ENCODE results near the gene DUSP8. TPM values are rescaled to one million over a fixed set of nuclear protein-coding genes. Genes with fewer than 3 reads are reported as not detected.
"Not testable (repeated sequence)": the region's sequence is repeated elsewhere in the genome, so short reads cannot be mapped to it uniquely, and the experiment has no call there.

DUSP8 gene
- total RNA-seq, 1 donor: 12.5 TPM

GRCh38 chr11:1597331-1597993 is 25.4 kb upstream of the DUSP8 start:
- H3K9me3 ChIP-seq (ENCODE audit: low read depth, low read length): no peaks in the 10 kb centered on the region
- no peak overlapping the region for H3K4me3 ChIP-seq (ENCODE audit: low read length)
- no peaks in the 10 kb centered on the region for H3K4me1 ChIP-seq (ENCODE audit: insufficient read depth, low read length)
- peaks cover 13% of the 10 kb centered on the region for H3K27me3 ChIP-seq (ENCODE audit: insufficient read depth, low read length)

- not testable (repeated sequence) for H3K9me3 ChIP-seq (ENCODE audit: low read depth, low read length); H3K4me1 ChIP-seq (ENCODE audit: insufficient read depth, low read length); H3K4me3 ChIP-seq (ENCODE audit: low read length)
- H3K27me3 ChIP-seq (ENCODE audit: insufficient read depth, low read length): peaks cover 13% of the 10 kb centered on the region
Measured at GRCh38 chr11:1596576-1597121, 24.6 kb upstream of the DUSP8 start.

- peaks cover 13% of the 10 kb centered on the region for H3K27me3 ChIP-seq (ENCODE audit: insufficient read depth, low read length)
- not testable (repeated sequence) for H3K4me3 ChIP-seq (ENCODE audit: low read length); H3K4me1 ChIP-seq (ENCODE audit: insufficient read depth, low read length); H3K9me3 ChIP-seq (ENCODE audit: low read depth, low read length)
Measured at GRCh38 chr11:1595994-1596575, 24.0 kb upstream of the DUSP8 start.

GRCh38 chr11:1592628-1593027 is 20.6 kb upstream of the DUSP8 start:
- peaks cover 22% of the 10 kb centered on the region for H3K4me1 ChIP-seq (ENCODE audit: insufficient read depth, low read length)
- H3K4me3 ChIP-seq (ENCODE audit: low read length): no peak overlapping the region

GRCh38 chr11:1589996-1590395 is 17.9 kb upstream of the DUSP8 start:
- Histone ChIP-seq H3K9me3 (ENCODE audit: low read depth, low read length) (no peaks in the 10 kb centered on the region), H3K4me3 (ENCODE audit: low read length) (no peak overlapping the region), H3K27me3 (ENCODE audit: insufficient read depth, low read length) (peaks cover 13% of the 10 kb centered on the region), H3K4me1 (ENCODE audit: insufficient read depth, low read length) (peaks cover 22% of the 10 kb centered on the region)

More at GRCh38 chr11:1592628-1593027, 20.6 kb upstream of the DUSP8 start:
- Histone ChIP-seq H3K9me3 (ENCODE audit: low read depth, low read length) (no peaks in the 10 kb centered on the region), H3K27me3 (ENCODE audit: insufficient read depth, low read length) (peaks cover 9% of the 10 kb centered on the region)

- H3K9me3 ChIP-seq (ENCODE audit: low read depth, low read length); H3K4me3 ChIP-seq (ENCODE audit: low read length): not testable (repeated sequence)
- Histone ChIP-seq H3K4me1 (ENCODE audit: insufficient read depth, low read length) (peaks cover 22% of the 10 kb centered on the region), H3K27me3 (ENCODE audit: insufficient read depth, low read length) (peaks cover 11% of the 10 kb centered on the region)
Measured at GRCh38 chr11:1589191-1589963, 17.3 kb upstream of the DUSP8 start.

- H3K9me3 ChIP-seq (ENCODE audit: low read depth, low read length): no peaks in the 10 kb centered on the region
- no peak overlapping the region for H3K4me3 ChIP-seq (ENCODE audit: low read length)
- H3K4me1 ChIP-seq (ENCODE audit: insufficient read depth, low read length): peaks cover 22% of the 10 kb centered on the region
- H3K27me3 ChIP-seq (ENCODE audit: insufficient read depth, low read length): peaks cover 6% of the 10 kb centered on the region
Measured at GRCh38 chr11:1586699-1587098, 14.6 kb upstream of the DUSP8 start.

GRCh38 chr11:1584661-1585370 is 12.7 kb upstream of the DUSP8 start, which contains the start of gene KRTAP5-1:
TSS of gene KRTAP5-1 (minus strand) at chr11:1585283. CDS start at chr11:1585249, 34 bp downstream.
- H3K4me1 ChIP-seq (ENCODE audit: insufficient read depth, low read length): peaks cover 21% of the 10 kb centered on the region
- not testable (repeated sequence) for H3K4me3 ChIP-seq (ENCODE audit: low read length); H3K27me3 ChIP-seq (ENCODE audit: insufficient read depth, low read length); H3K9me3 ChIP-seq (ENCODE audit: low read depth, low read length)

GRCh38 chr11:1582909-1583308 is 10.8 kb upstream of the DUSP8 start:
- not testable (repeated sequence) for H3K9me3 ChIP-seq (ENCODE audit: low read depth, low read length); H3K4me3 ChIP-seq (ENCODE audit: low read length); H3K4me1 ChIP-seq (ENCODE audit: insufficient read depth, low read length); H3K27me3 ChIP-seq (ENCODE audit: insufficient read depth, low read length)

- H3K4me1 ChIP-seq (ENCODE audit: insufficient read depth, low read length): no peaks in the 10 kb centered on the region
- no peaks in the 10 kb centered on the region for H3K9me3 ChIP-seq (ENCODE audit: low read depth, low read length)
- H3K27me3 ChIP-seq (ENCODE audit: insufficient read depth, low read length): peaks cover 6% of the 10 kb centered on the region
- no peak overlapping the region for H3K4me3 ChIP-seq (ENCODE audit: low read length)
Measured at GRCh38 chr11:1581976-1582375, 9.9 kb upstream of the DUSP8 start.

GRCh38 chr11:1576825-1577224 is 4.8 kb upstream of the DUSP8 start:
- H3K4me1 ChIP-seq (ENCODE audit: insufficient read depth, low read length): peaks cover 14% of the 10 kb centered on the region
- H3K9me3 ChIP-seq (ENCODE audit: low read depth, low read length): no peaks in the 10 kb centered on the region
- no peak overlapping the region for H3K4me3 ChIP-seq (ENCODE audit: low read length)
- peaks cover 18% of the 10 kb centered on the region for H3K27me3 ChIP-seq (ENCODE audit: insufficient read depth, low read length)

GRCh38 chr11:1575756-1576155 is 3.7 kb upstream of the DUSP8 start:
- H3K9me3 ChIP-seq (ENCODE audit: low read depth, low read length); H3K4me3 ChIP-seq (ENCODE audit: low read length): not testable (repeated sequence)
- H3K4me1 ChIP-seq (ENCODE audit: insufficient read depth, low read length): peaks cover 20% of the 10 kb centered on the region

GRCh38 chr11:1574933-1575242 is 2.8 kb upstream of the DUSP8 start:
- peaks cover 30% of the 10 kb centered on the region for H3K27me3 ChIP-seq (ENCODE audit: insufficient read depth, low read length)
- no peaks in the 10 kb centered on the region for H3K9me3 ChIP-seq (ENCODE audit: low read depth, low read length)
- H3K4me1 ChIP-seq (ENCODE audit: insufficient read depth, low read length): peaks cover 25% of the 10 kb centered on the region
- no peak overlapping the region for H3K4me3 ChIP-seq (ENCODE audit: low read length)

More at GRCh38 chr11:1575756-1576155, 3.7 kb upstream of the DUSP8 start:
- peaks cover 22% of the 10 kb centered on the region for H3K27me3 ChIP-seq (ENCODE audit: insufficient read depth, low read length)

- Histone ChIP-seq H3K9me3 (ENCODE audit: low read depth, low read length) (no peaks in the 10 kb centered on the region), H3K4me3 (ENCODE audit: low read length) (peak overlapping the region; percentile 27), H3K27me3 (ENCODE audit: insufficient read depth, low read length) (peaks cover 30% of the 10 kb centered on the region), H3K4me1 (ENCODE audit: insufficient read depth, low read length) (peaks cover 25% of the 10 kb centered on the region)
Measured at GRCh38 chr11:1574238-1574932, 2.3 kb upstream of the DUSP8 start.

Measured in mononuclear cell (primary cell).